HS-5 (cell line): Measurements from ENCODE around the gene NISCH.

Experiments
- DNase-seq: peaks from one replicate; pipeline ENCODE4 v3.0.0-alpha.2; 2012; ENCODE audit warnings: low read depth

The NISCH gene

GRCh38 chr3:52527039-52527731 is 71.8 kb downstream of the NISCH start:
- no peak for DNase-seq

DNA sequence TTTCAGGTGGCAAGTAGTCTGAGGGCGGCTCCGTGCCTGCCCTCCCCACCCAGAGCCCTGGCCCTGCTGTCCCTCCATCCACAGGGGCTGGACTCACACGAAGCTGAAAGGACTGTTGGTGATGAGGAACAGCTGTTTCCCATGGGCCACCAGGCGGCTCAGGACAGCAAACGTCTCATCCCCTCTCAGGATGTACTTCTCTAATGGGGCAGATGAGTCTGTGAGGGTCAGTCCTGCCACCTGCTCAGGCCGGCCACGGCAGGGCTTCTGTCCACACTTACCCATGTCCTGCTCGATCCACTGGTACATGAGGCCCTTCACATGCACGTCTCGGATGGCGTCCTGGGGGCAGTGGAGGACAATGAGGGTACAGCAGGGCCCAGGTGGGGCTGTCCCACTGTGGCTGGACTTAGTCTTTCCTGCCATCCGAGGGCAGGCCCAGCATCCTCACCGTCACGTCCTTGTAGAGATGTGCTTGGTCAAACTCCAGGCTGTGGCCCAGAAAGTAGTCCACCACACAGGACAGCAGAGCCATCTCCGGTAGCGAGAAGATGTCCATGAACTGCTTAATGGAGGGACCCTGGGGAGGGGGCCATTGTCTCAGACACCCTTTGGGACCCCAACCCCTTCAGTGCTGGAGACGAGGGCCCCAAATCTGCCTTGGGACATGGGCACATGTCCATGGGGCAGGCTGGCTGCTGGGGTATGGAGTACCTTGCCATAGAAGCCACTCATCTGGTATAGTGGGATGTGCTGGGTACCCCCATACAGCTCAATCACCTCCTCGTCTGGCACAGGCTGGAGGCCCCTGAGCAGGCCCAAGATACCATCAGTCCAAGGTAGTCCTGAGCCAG is 72.6 kb downstream of the NISCH start:
- DNase-seq: no peak

- no peak for DNase-seq
These were observed 73.4 kb downstream of the NISCH start for GRCh38 chr3:52528586-52529375.

DNA sequence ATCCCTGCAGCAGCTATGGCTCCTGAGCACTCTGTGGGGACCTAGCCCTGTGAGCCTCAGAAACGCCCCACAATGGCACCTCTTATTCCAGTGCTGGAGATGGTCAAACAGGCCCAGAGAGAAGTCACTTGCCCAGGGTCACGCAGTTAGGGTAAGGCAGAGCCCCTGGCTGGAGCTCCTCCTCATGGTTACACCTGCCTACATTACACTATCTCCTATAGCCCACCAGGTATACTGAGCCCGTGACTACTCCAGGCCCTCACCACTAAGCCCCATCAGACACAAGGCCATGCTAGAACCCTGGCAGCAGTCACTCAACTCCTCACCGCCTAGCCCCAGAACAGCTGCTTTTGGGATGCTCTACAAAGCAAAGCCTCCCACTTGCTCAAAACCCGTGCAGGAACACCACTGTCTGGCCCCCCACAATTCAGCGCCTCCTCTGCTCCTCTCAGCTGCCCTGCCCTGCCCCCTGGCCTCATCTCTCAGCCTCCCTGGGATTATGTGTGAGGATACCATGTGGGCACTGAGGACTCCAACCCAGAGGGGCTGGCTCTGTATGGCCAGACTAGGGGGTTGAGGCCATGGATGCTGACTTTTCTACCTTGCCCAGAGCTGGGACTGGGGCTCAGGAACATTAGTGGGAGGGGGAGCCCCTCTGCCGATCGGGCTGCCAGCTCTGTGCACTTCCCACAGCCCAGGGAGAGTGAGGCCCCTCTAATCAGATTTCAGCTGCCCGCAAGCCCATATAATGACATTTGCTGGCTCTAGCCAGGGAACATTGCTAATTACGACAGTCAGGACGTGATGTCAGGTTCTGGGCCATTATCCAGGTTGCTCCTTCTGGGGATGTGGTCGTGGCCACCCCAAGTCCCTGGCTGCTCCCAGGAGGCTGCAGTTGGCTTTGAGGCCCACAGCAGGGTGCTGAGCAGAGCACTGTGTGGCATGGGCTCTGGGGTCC is 74.3 kb downstream of the NISCH start:
- DNase-seq: no peak

- DNase-seq: no peak
These were observed 75.8 kb downstream of the NISCH start for GRCh38 chr3:52530918-52531826.

GRCh38 chr3:52531860-52532516 is 76.6 kb downstream of the NISCH start:
- DNase-seq: no peak

GRCh38 chr3:52532517-52532837 is 77.1 kb downstream of the NISCH start:
- DNase-seq: no peak

DNA sequence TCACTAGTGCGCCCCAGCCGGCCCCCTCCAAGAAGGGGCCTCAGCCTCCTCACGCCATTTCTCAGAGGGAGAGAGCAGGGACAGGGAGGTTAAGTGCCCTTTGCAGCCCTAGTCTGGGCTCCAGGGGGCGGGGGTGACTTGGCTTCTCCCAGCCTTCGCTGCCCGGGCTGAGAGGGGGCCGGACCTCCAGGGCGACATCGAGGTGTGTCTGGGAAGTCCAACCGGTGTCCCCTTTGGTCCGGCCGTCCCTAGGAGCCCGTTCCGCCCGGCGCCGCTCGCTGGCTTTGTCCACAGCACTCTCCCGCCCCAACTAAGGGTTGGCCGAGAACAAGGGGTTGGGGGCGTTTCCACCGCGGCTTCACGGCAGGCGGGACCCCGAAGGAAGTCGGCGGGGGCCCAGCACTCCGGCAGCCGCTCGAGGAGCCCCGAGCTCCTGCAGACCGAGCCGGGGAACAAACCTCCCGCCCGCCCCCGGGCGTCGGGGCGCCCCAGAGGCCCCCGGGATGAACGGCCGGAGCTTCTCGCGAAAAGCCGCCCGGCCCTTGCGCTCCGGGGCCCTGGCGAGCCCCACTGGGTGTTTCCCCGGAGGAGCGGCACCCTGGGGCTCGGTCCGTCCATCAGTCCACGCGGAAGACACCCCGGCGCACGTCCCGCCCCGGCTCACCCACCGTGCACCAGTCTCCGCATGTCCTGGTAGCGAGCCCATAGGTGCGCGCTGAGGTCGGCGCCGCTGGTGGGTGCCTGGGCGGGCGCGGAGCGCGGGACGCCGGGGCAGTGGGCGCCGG is 77.6 kb downstream of the NISCH start:
- no peak for DNase-seq

GRCh38 chr3:52533623-52534280 is 78.3 kb downstream of the NISCH start, which contains the start of gene NT5DC2:
TSS of gene NT5DC2 (minus strand) at chr3:52533857. CDS start at chr3:52533737, 120 bp downstream.
- DNase-seq: no peak

GRCh38 chr3:52534281-52535183 is 79.1 kb downstream of the NISCH start:
- DNase-seq: no peak

DNA sequence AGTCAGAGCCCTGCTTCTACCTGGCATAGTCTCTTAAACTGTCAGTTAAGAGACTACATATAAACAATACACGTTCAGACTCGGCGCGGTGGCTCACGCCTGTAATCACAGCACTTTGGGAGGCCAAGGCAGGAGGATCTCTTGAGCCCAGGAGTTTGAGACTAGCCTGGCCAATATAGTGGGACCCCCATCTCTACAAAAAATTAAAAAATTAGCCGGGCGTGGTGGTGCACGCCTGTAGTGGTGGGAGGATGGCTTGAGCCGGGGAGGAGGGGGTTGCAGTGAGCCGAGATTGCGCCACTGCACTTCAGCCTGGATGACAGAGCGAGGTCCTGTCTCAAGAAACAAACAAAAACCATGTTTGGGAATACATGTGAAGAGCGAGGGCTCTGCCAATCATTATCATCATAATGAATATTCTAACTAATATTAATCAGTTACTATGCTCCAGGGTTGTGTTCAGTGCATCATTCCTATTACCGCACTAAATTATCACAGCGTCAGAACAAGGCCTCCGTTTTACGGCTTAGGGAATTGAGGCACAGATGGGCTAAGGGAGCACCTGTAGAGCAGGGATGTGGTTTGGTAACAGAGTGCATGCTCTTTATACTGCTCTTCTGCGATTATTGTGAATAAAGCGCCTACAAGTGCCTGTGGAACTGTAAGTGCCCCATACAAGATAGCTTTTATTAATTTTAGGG is 80.2 kb downstream of the NISCH start:
- no peak for DNase-seq

GRCh38 chr3:52536112-52536368 is 80.6 kb downstream of the NISCH start:
- DNase-seq: no peak

DNA sequence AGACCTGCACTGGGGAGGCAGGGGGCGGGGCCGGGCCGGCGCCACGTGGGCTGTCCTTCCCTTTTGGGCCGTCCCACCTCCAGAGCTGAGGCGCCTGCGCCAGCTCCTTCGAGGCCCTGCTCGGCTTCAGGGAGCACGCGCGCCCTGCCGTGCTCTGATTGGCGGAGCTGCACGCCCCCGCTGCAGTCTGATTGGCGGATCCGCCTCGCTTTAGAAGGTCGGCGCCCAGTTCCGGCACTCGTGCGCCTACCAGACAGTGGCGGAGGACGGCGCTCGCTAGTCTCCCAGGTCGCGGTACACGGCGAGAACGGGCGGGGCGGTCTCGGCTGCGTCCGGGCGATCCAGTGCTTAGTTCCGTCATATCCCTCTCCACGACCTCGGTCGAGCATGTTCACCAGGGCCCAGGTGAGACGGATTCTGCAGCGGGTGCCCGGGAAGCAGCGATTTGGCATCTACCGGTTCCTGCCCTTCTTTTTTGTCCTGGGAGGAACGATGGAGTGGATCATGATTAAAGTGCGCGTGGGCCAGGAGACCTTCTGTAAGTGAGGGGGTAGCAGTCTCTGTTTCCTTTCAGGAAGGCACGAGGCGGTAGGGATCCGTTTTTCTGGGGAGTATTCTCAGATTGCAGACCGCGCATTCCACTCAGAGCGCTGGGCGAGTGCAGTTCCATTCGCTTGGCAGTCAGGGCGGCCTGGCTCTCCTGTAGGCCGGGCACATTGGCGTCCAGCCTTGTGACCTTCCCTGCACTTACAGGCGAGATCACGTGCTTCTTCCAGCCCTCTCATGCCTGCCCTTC is 81.2 kb downstream of the NISCH start, which contains the start of gene UQCC5:
UQCC5 (plus strand) TSS at position 237 of the 796 bp plus-strand sequence; CDS start at position 388, 151 bp downstream.
- peak; percentile 86 for DNase-seq

DNA sequence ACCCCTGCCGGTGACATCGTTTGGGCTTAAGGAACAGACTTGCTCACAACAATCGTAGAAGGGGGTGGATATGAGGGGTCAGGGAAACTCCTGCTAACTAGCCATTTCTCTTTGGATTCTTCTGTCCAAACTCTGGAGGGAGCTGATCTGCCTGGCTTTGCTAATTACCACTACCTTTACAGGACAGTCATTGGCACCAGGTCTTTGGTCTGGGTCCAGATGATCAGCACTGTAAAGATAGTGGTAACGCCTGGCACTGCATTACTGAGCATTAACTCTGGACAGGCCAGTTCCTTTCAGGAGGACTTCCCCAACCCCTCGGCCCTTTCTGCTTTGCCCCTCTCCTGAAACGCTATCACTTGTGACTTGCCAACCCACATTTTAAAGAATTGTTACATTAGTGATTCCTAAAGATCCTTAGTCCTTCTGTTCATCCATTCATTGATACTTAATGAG is 81.8 kb downstream of the NISCH start:
- no peak for DNase-seq

DNA sequence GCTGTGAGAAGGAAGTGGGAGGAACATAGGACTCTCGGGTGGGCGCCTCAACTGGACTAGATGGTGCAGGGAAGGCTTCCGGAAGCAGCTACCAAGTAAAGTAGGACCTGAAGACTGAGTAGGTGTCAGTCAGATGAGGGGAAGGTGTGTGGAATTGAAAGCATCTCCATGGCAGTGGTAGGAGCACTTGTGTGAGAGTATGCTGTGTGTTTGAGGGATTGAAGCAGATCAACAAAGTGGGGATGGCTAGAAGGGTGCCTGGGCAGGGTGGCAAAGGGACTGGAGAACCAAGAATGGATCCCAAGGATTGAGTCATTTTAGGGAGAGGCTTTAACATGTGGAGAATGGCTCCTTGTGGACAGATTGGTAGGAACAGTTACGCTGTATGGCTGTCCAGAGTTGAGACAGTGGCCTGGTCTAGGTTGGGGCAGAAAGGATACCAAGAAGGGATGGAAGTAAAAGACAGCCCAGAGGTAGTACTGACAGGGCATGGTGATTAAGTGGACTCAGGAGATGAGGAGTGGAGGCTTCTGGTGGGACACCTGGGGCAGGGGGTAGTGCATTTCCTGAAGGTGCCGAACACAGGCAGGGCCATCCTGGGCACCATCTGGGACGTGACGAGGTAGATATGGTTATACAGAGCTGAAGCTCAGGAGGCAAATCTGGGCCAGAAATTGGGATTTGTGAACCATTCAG is 82.5 kb downstream of the NISCH start:
- no peak for DNase-seq
